HG03460 (cell line): Measurements from ENCODE around the gene PA2G4.
"Not testable (repeated sequence)": the region's sequence is repeated elsewhere in the genome, so short reads cannot be mapped to it uniquely, and the experiment has no call there.

Experiments used
- ATAC-seq: cut with Tn5 transposase; IDR thresholded peaks from one replicate; pipeline ENCODE4 v1.9.1; 2021; ENCODE audit not compliant: unreplicated experiment

PA2G4 gene

DNA sequence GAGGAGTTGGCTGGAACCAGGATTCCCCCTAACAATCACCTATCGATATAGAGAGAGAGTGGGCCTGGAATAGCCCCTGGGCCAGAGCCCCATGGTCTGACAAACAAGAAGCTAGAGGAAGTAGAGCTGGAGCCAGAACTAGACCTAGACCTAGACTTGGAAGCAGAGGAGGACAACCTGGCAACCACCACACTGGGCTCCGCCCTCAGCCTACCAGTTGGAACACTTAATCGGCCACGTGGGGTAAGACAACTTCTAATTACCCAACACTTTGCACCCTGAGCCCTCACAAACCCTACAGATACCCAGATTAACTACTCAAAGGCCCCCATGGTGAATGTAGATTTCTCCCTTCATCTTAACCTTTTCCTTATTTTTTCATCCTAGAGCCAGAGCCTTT is 4.6 kb upstream of the PA2G4 start:
- no peak for ATAC-seq

DNA sequence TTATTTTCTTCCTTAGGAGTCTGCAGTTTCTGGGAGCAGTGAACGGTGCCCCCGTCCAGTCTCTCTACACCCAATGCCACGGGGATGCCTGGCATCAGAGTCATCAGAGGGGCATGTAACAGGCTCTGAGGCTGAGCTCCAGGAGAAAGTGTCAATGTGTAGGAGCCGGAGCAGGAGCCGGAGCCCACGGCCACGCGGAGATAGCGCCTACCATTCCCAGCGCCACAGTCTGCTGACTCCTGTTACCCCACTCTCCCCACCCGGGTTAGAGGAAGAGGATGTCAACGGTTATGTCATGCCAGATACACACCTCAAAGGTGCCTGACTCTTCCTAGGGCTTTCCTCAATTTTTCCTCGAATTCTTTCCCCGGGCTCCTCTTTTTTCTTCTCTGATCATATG is 3.3 kb upstream of the PA2G4 start:
- ATAC-seq: no peak

DNA sequence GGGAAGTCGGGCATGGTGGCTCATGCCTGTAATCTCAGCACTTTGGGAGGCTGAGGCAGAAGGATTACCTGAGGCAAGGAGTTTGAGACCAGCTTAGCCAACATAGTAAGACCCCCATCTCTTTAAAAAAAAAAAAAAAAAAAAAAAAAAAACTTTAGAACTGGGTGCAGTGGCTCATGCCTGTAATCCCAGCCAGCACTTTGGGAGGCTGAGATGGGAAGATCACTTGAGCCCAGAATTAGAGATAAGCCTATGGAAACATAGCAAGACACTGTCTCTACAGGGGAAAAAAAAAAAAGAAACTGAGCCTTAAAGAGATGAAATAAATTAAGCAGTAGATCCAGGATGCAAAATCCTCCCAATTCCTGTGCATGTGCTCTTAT is 1.7 kb upstream of the PA2G4 start:
- ATAC-seq: no peak

DNA sequence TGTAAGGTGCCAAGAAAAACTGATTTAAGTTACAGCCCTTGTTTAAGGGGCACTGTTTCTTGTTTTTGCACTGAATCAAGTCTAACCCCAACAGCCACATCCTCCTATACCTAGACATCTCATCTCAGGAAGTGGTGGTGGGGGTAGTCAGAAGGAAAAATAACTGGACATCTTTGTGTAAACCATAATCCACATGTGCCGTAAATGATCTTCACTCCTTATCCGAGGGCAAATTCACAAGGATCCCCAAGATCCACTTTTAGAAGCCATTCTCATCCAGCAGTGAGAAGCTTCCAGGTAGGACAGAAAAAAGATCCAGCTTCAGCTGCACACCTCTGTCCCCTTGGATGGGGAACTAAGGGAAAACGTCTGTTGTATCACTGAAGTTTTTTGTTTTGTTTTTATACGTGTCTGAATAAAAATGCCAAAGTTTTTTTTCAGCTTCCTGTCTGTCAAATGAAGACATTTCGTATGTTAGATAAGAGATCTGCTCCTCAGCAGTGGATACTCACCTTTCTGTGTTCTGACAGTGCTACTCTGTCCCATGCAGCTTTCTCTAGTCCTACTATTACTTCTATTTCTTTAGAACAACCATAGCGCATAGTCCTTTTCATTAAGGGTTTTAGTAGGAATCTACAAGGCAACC is 1.2 kb upstream of the PA2G4 start:
- no peak for ATAC-seq

DNA sequence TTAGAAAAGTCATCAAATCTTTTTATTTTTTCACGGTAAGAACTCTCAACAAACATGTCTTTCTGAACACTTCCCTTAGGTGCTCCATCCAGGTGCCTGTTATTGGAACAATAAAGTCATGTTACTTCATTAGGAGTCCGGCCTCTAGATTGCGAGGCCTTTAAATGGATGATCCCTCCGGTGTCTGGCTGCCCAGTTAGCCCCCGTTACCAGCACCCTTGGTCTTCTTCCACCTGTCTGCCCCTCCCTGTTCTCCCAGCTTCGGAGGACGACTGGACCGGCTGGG is 593 bp upstream of the PA2G4 start:
- ATAC-seq: no peak

DNA sequence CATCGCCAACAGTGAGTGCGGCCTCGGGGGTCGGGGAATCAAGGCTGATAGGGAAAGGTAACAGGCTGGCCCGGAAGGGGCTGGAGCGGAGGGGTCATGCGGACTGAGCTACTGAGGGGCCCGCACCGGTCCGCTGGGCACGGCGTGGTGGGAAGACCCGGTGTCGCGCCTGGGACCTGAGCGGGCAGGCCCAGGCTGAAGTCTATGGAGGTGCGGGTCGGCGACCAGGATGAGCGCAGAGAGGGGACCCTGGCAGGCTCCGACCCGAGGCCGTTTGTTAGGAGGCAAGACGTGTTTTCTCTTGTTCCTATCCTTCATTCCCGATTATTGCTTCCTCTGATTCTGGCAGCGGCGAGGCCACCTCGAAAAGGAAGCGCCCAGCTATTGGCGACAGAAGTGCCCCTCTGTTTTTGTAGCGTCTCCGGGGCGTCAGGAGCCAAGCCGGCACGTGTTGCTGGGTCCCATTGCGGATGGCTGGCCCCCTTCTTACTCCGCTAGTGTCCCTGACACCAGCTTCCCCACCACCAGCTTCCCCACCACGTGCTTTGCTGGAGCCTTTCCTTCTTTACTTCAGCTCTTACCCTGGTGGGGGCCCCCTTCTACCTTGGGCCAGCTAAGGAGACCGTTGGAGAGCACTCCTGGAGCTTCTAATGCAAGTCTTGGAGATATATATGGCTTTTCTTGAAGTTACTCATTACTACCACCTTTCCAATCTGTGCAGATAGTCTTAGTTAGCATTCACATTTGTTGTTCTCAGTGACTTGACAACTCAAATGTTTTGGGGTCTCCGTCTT is 653 bp downstream of the PA2G4 start:
- ATAC-seq: peak; percentile 22

DNA sequence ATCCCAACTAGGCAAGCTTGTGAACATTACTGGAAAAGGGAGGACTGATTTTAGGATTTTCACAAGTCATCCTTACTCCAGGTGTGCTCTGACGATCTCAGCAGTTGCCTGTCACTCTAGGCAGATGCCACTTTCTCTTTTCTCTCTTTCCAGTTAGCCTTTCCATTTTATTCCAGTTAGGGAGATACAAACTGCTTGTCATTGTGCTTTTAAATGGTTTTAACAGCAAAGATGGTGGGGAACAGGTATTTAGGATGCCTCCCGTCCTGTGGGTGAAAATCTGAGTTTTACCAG is 1.2 kb downstream of the PA2G4 start:
- ATAC-seq: no peak

DNA sequence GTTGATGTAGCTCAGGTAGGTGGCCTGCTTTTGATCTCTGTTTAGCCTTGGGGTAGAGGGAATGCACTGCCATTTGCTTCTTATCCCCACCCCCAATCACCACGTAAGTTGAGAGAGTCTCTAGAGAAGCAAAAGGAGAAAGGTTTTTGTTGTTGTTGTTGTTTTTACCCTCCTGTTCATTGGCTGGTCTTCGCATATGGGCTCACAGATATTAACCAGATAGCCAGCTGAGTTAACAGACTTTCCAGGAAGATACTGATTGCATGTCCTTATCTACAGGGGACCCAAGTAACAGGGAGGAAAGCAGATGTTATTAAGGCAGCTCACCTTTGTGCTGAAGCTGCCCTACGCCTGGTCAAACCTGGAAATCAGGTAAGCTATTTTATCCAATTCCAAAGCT is 2.9 kb downstream of the PA2G4 start:
- no peak for ATAC-seq

DNA sequence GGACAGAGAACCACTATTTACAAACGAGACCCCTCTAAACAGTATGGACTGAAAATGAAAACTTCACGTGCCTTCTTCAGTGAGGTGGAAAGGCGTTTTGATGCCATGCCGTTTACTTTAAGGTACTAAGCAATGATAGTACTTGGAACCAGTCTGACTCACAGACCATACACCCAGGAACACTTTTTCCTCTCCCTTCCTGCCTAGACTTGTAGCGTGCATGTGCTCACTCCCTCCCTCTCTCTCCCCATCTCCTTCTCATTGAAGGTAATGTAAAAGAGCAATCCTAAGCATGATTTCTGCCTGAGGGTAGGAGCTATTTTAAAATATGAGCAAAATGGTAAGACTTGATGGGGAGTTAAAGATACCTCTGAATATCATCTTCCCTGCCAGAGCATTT is 6.2 kb downstream of the PA2G4 start:
- no peak for ATAC-seq

DNA sequence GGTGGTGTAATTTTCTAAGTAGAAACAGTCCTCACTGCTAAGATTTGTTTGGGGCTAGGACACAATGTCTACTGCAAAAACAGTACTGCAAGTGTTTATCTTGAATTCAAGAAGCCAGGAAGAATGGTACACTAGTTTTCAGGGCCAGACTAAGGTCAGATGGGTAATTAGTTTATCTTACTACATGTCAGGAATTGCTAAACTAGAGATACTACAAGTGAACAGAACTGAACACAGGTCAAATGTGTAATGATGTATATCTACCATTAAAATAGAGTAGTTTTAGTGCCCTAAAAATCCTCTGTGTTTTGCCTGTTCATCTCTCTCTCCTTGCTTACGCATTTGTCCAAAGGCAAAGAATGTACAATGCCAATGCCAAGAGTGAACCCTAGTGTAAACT is 9.7 kb downstream of the PA2G4 start:
- no peak for ATAC-seq

DNA sequence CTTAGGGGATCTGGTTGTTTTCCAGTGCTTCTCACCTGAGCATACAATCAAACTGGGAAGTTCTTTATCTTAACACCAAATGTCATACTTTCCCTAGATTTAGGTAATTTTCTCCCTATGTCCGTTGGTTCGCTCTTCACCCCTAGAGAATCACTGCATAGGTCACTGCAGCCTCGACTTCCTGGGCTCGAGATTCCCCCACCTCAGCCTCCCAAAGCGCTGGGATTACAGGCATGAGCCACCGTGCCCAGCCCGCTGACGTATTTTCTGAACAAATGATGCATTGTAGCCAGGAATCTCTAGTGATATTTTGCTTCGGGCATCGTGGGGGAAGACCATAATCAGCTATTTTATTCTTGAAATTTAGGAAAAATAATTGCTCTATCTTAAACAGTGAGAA is 11.0 kb downstream of the PA2G4 start:
- no peak for ATAC-seq

DNA sequence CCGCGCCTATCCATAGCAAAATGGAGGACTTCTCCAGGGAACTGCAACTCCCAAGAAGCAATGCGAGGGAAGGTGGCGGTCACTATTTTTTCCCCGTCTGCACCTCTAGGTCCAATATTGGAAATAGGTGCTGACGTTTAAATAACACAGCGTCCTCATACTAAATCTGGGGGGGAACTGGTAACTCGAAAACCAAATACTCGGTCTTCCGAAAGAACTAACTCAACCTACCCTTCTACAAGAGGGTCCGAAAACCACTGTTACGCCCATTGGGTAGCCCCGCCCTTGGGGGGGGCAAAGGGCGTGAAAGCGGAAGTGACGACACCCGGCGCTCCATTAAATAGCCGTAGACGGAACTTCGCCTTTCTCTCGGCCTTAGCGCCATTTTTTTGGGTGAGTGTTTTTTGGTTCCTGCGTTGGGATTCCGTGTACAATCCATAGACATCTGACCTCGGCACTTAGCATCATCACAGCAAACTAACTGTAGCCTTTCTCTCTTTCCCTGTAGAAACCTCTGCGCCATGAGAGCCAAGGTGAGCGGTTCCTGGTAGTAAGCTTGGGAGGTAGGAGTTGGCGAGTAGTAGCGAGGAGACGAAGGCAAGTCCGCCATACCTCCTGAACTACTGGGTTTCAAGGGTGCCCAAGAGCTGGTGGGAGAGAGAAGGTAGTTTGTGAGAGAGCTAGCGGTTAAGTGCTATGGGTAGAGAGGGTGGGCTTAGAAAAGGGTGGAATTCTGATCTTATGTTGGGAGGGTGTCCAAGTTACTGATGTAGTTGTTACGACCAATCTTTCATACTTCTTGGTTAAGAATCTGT is 12.1 kb downstream of the PA2G4 start, which contains the start of gene RPL41:
Gene RPL41, plus strand, starts transcription at position 367 of the 815 bp plus-strand sequence.
- peak; percentile 39 for ATAC-seq

DNA sequence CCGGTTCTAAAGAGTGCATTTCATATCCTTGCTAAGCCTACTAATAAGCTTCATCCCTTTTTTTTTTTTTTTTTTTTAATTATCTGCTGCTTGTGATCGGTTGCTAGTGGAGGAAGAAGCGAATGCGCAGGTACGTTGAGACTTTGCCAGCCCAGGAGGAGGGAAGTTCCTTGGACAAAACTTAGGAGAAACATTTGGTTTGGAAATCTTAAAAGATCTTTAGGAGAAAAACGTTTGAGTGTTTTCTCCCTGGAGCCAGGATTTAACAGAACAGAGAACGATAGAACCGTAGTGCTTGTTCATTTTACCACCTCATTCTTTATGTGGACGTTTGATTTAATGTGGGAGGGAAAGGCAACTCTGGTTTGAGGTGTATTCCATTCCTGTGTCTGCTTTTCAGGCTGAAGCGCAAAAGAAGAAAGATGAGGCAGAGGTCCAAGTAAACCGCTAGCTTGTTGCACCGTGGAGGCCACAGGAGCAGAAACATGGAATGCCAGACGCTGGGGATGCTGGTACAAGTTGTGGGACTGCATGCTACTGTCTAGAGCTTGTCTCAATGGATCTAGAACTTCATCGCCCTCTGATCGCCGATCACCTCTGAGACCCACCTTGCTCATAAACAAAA is 12.8 kb downstream of the PA2G4 start:
- not testable (repeated sequence) for ATAC-seq

DNA sequence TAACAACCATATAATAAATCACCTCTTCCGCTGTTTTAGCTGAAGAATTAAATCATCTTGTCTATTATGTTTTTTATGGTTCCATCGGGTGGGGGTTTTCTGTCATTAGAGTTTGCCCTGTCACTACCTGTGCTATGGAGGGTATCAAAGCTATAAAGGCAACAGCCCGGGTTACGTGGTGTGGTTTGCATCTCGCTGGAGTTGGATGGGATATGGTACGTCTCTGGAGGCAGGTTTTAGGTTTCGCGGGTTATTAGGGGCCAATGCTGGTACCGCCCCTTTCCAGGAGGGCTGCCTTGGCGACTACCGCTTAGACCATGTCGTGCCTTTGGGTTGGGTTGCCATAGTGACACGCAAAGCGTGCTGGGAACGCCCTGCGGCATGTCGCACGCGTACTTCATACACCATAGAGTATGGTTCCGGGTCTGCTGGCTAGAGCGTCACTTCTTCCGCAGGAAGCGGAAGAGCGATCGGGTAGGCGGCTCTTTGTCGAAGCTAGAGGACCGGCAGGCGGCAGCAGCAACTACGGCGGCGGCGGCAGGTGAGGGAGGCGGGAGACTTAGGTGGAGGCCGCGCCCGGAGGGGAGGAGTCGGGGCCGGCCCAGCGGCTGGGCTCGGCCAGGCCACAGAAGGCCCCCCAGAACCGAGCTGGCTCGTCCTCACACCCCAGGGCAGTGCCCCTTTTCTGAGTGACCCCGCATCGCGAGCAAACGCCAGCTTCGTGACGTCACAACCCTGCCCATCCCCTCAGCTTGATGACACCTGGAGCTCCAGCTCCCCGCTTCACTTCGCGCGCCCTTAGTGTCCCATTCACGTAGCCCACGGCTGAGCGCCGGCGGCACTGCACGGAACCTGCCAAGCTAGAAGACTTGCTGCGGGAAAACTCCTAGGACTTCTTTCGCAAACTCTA is 13.7 kb downstream of the PA2G4 start, which contains the start of gene ZC3H10:
Gene ZC3H10, plus strand, starts transcription at position 489 of the 910 bp plus-strand sequence. CDS start 2,297 bp downstream, outside the sequence.
- peak; percentile 71 for ATAC-seq

DNA sequence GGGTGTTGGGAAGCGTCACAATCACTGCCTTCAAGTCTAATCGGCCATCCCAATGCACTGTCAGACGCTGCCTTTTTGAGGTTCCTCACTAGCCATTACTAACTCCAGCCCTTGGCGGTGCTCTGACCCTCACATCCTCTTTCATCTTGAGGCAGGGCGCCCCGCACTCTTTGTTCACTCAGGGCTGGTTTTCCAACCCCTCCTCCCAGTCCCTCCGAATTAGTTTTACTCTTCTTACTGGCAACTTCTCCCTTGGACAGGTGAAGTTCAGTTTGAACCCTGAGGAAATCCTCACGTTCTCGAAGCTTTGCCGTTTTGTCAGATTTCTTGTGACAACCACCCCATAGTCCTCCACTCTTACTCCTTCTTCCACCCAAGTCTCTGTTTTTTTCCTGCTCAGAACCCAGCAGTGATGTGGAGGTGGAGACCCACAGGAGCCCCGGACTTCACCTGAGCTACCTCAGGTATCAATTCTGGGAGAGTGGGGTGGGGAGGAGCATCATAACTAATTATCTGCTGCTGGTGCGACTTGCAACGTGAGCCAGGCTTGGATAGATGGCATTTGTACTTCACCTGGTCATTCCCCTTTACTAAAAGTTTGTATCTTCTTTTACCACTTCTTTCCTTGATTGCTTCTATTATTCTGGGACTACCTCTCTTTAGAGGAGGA is 14.5 kb downstream of the PA2G4 start:
- ATAC-seq: peak; percentile 1

DNA sequence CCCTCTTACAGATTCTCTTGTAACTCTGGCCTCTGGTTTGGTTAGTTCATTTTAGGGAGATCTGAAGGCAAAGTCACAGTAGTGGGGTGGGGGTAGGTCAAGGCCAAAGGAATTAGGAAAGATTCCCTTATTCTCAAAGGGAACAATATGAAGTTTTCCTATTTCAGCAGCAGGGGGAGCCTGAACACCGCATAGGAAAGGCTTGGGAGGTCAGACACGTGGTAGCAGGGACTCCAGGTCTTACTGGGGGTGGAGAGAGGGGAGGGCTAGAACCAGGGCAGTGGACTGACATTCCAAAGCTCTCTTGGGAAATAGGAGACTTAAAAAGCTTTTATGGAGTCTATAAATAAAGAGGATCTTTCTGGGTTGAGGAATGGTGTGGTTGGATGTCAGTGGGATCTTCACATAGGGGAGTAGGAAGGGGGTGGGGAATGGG is 15.0 kb downstream of the PA2G4 start:
- no peak for ATAC-seq

DNA sequence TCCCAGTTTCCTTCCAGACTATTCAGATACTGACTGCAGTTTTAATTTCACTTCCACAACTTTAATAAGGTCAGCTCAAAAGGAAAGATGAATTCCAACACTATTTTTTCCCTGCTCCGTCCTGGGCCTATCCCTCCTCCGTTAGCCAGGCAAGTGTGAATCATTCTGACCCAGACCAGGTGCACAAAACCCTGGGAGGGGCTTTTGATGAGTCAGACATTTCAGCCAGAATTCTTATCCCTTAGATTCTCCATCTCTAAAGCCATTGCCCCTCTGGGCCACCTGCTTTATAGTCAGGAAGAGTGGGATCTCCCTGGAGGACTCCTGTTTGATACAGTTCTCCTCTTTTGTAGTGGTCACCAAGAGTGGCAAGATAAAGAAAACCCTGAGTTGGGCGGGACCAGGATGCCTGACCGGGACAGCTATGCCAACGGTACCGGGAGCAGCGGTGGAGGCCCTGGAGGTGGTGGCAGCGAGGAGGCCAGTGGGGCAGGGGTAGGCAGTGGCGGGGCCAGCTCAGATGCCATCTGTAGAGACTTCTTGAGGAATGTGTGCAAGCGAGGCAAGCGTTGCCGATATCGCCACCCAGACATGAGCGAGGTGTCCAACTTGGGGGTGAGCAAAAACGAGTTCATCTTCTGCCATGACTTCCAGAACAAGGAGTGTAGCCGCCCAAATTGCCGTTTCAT is 15.9 kb downstream of the PA2G4 start:
- no peak for ATAC-seq

DNA sequence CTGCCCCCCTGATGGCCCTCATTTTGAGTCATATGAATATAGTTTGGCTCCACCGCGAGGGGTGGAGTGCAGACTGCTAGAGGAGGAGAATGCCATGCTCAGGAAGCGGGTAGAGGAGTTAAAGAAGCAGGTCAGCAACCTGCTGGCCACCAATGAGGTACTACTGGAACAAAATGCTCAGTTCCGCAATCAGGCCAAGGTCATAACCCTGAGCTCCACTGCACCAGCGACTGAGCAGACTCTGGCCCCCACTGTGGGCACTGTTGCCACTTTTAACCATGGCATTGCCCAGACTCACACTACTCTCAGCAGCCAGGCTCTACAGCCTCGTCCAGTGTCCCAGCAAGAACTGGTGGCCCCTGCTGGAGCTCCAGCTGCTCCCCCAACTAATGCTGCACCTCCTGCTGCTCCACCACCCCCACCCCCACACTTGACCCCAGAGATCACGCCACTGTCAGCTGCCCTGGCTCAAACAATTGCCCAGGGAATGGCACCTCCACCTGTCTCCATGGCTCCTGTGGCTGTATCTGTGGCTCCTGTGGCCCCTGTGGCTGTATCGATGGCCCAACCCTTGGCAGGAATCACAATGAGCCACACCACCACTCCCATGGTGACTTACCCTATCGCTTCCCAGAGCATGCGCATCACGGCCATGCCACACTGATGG is 17.0 kb downstream of the PA2G4 start:
- no peak for ATAC-seq

DNA sequence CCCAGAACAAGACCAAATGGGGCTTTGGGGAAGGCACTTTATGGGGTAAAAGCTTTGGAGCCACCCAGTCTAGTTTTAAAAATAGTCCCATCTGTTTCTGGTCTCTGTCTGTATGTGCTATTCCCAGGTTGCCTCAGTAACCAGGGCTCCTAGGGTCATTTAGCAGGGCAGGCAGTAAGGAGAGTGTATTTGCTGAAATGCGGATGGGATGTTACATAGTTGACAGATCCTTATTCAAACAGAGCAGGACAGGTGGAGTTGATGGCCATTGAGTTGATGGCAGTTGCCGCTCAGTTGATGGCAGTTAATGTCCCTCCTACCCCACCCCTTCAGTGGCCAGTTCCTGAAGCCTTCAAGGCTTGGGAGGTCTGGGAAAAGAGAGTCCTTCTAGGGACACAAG is 18.3 kb downstream of the PA2G4 start:
- no peak for ATAC-seq
